Cardiac septum (tissue), 1 donor: ENCODE data around the gene OLFM1. TPM values are rescaled to one million over a fixed set of nuclear protein-coding genes. Genes with fewer than 3 reads are reported as not detected.
"Not testable (repeated sequence)": the region's sequence is repeated elsewhere in the genome, so short reads cannot be mapped to it uniquely, and the experiment has no call there.

ENCODE experiments used
- DNase-seq: peaks from one replicate; pipeline ENCODE4 v3.0.0-alpha.2; 2020; ENCODE audit warnings: low spot score
- intact Hi-C: fragments of 100-400 bp; cut with DNase I; formaldehyde crosslinking; loops from one replicate; pipeline ENCODE4 v1.14.0; 2022
- total RNA-seq: library from RNA; stranded (reverse); fragmentation: NEBNext Ultra II Directional; extraction: Animal tissue kit (Norgen Biotek cat#: 25700); gene quantifications from one replicate; pipeline ENCODE4 v1.2.1, GENCODE V29; 2021
- donor health status: DM: no; HTN: no; CAD: no.

The OLFM1 gene
- total RNA-seq, 1 donor from 2014 or later = 8.6 TPM

- intact Hi-C loops = no loop called here
- no peak for DNase-seq
These were observed 32.3 kb upstream of the OLFM1 start for GRCh38 chr9:135055181-135055580.

- intact Hi-C loops = no loop called here
- no peak for DNase-seq
These were observed 30.9 kb upstream of the OLFM1 start for GRCh38 chr9:135056541-135056940.

GRCh38 chr9:135060461-135061116 is 26.9 kb upstream of the OLFM1 start:
- peak; percentile 66 for DNase-seq
- intact Hi-C loops = no loop called here

- intact Hi-C loops = no loop called here
- DNase-seq = no peak
These were observed 26.0 kb upstream of the OLFM1 start for GRCh38 chr9:135061441-135061840.

GRCh38 chr9:135062254-135062653 is 25.2 kb upstream of the OLFM1 start:
- peak; percentile 31 for DNase-seq
- intact Hi-C loops = no loop called here

- intact Hi-C loops = not testable (repeated sequence)
- peak; percentile 53 for DNase-seq
These were observed 24.0 kb upstream of the OLFM1 start for GRCh38 chr9:135063466-135063865.

GRCh38 chr9:135063888-135064287 is 23.6 kb upstream of the OLFM1 start:
- DNase-seq = peak; percentile 54
- intact Hi-C loops = not testable (repeated sequence)

- intact Hi-C loops = no loop called here
- DNase-seq = peak; percentile 64
These were observed 22.3 kb upstream of the OLFM1 start for GRCh38 chr9:135065151-135065550.

- no peak for DNase-seq
- intact Hi-C loops = no loop called here
These were observed 21.7 kb upstream of the OLFM1 start for GRCh38 chr9:135065804-135066203.

GRCh38 chr9:135066291-135066690 is 21.2 kb upstream of the OLFM1 start:
- peak; percentile 49 for DNase-seq
- intact Hi-C loops = no loop called here

- intact Hi-C loops = no loop called here
- DNase-seq = peak; percentile 41
These were observed 20.3 kb upstream of the OLFM1 start for GRCh38 chr9:135067096-135067710.

GRCh38 chr9:135068776-135069415 is 18.6 kb upstream of the OLFM1 start:
- DNase-seq = peak; percentile 51
- intact Hi-C loops = no loop called here

- peak; percentile 47 for DNase-seq
- intact Hi-C loops = no loop called here
These were observed 17.8 kb upstream of the OLFM1 start for GRCh38 chr9:135069558-135070197.

GRCh38 chr9:135070198-135070951 is 17.1 kb upstream of the OLFM1 start:
- intact Hi-C loops = no loop called here
- peak; percentile 49 for DNase-seq

GRCh38 chr9:135070964-135071735 is 16.3 kb upstream of the OLFM1 start:
- intact Hi-C loops = no loop called here
- peak; percentile 35 for DNase-seq

GRCh38 chr9:135073081-135073740 is 14.3 kb upstream of the OLFM1 start:
- intact Hi-C loops = no loop called here

GRCh38 chr9:135073741-135074305 is 13.6 kb upstream of the OLFM1 start:
- DNase-seq = peak; percentile 44
- intact Hi-C loops = no loop called here

More at GRCh38 chr9:135073081-135073740, 14.3 kb upstream of the OLFM1 start:
- peak; percentile 44 for DNase-seq
